K562 (cell line): ENCODE data around the gene PRMT5.

Source experiments
- CREB5 ChIP-seq: fragments of 250-450 bp; sonication (Bioruptor Pico); IDR thresholded peaks from 2 replicates; pipeline ENCODE4 v1.5.0; 2020; ENCODE audit warnings: mild to moderate bottlenecking
- CTCF ChIP-seq, 3 experiments: IDR thresholded peaks in 2 of 3; conservative IDR thresholded peaks in 1 of 3; 2 replicates each; pipeline ENCODE4 v1.5.1; 2011 to 2012; ENCODE audit warnings: low read length in 3 of 3, mild to moderate bottlenecking in 3 of 3, control low read depth in 2 of 3, improper control_type of control experiment in 1 of 3, inconsistent platforms in 1 of 3, low read depth in 1 of 3, mixed read lengths in 1 of 3, moderate library complexity in 1 of 3; ENCODE audit not compliant: insufficient read depth in 2 of 3
- ETV5 ChIP-seq: sonication (generic); formaldehyde crosslinking; IDR thresholded peaks from 2 replicates; pipeline ENCODE4 v1.4.0; 2020; ENCODE audit warnings: low read depth, mild to moderate bottlenecking, missing genetic modification reagents
- MAFK ChIP-seq: IDR thresholded peaks from 2 replicates; pipeline ENCODE4 v1.6.1; 2011; ENCODE audit warnings: low read length, improper control_type of control experiment
- POLR2H ChIP-seq: IDR thresholded peaks from 2 replicates; pipeline ENCODE4 v1.6.1; 2016; ENCODE audit warnings: missing genetic modification characterization, low read depth, mild to moderate bottlenecking, control low read depth, missing compliant biosample characterization, moderate library complexity
- TF ChIP-seq, protein P1 (sequence below): sonication (generic); formaldehyde crosslinking; IDR thresholded peaks from 2 replicates; pipeline ENCODE4 v1.8.0; 2022; ENCODE audit warnings: mild to moderate bottlenecking, missing genetic modification reagents

- no peak for TF ChIP-seq CREB5 (CRISPR knock-in tag)
- no peak for TF ChIP-seq POLR2H
- no peak for TF ChIP-seq CTCF (IDR thresholded peaks at IDR 0.05 in 2 of 3, conservative IDR thresholded peaks at IDR 0.05 in 1 of 3; ENCODE audit: insufficient read depth in 2 of 3, low read depth in 1 of 3, low read length in 3 of 3)
- TF ChIP-seq MAFK: no peak
- TF ChIP-seq, protein P1, sequence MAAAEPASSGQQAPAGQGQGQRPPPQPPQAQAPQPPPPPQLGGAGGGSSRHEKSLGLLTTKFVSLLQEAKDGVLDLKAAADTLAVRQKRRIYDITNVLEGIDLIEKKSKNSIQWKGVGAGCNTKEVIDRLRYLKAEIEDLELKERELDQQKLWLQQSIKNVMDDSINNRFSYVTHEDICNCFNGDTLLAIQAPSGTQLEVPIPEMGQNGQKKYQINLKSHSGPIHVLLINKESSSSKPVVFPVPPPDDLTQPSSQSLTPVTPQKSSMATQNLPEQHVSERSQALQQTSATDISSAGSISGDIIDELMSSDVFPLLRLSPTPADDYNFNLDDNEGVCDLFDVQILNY: no peak
- TF ChIP-seq ETV5: no peak
Measured at GRCh38 chr14:22890416-22890815, 38.8 kb downstream of the PRMT5 start.
